Measurements from ENCODE around the gene F2RL3.
"Not testable (repeated sequence)": the region's sequence is repeated elsewhere in the genome, so short reads cannot be mapped to it uniquely, and the experiment has no call there.

The F2RL3 gene

GRCh38 chr19:16922949-16923348 lies 34.1 kb downstream of the F2RL3 start:
- no peak for DNase-seq

- DNase-seq = no peak
These were observed 39.1 kb downstream of the F2RL3 start for GRCh38 chr19:16927883-16928282.

GRCh38 chr19:16928351-16928750 lies 39.6 kb downstream of the F2RL3 start:
- DNase-seq = no peak

- DNase-seq = no peak
These were observed 40.1 kb downstream of the F2RL3 start for GRCh38 chr19:16928916-16929315.

GRCh38 chr19:16930753-16931152 lies 42.0 kb downstream of the F2RL3 start:
- no peak for DNase-seq

GRCh38 chr19:16931306-16931705 lies 42.5 kb downstream of the F2RL3 start:
- no peak for DNase-seq

GRCh38 chr19:16934489-16934888 lies 45.7 kb downstream of the F2RL3 start:
- no peak for DNase-seq

- DNase-seq = no peak
These were observed 48.1 kb downstream of the F2RL3 start for GRCh38 chr19:16936901-16937300.

GRCh38 chr19:16937796-16938195 lies 49.0 kb downstream of the F2RL3 start:
- not testable (repeated sequence) for DNase-seq

GRCh38 chr19:16938211-16938610 lies 49.4 kb downstream of the F2RL3 start:
- DNase-seq = no peak

- DNase-seq = not testable (repeated sequence)
These were observed 51.3 kb downstream of the F2RL3 start for GRCh38 chr19:16940063-16940462.

GRCh38 chr19:16940626-16941025 lies 51.8 kb downstream of the F2RL3 start:
- no peak for DNase-seq

Data from central memory CD4-positive, alpha-beta T cell (primary cell).